G401 (cell line): ENCODE measurements around the gene CHIC2. TPM values are rescaled to one million over a fixed set of nuclear protein-coding genes. Genes with fewer than 3 reads are reported as not detected.
"Not testable (repeated sequence)": the region's sequence is repeated elsewhere in the genome, so short reads cannot be mapped to it uniquely, and the experiment has no call there.

ENCODE experiments used
- DNase-seq: peaks from one replicate; pipeline ENCODE4 v3.0.0-alpha.2; 2015; ENCODE audit warnings: low spot score
- in situ Hi-C: cut with HindIII; loops from 2 replicates; pipeline ENCODE4 v1.10.0; 2016; ENCODE audit warnings: low sequenced_read_pairs, mixed read lengths
- total RNA-seq: library from RNA; depleted of rRNA; stranded (reverse); fragments of >200 nt; shearing (Covaris generic); gene quantifications from 2 replicates; pipeline ENCODE4 v1.2.3, GENCODE V29; 2014

Gene CHIC2
- total RNA-seq, 1 experiment from 2014 or later, result 27.4 TPM

DNA sequence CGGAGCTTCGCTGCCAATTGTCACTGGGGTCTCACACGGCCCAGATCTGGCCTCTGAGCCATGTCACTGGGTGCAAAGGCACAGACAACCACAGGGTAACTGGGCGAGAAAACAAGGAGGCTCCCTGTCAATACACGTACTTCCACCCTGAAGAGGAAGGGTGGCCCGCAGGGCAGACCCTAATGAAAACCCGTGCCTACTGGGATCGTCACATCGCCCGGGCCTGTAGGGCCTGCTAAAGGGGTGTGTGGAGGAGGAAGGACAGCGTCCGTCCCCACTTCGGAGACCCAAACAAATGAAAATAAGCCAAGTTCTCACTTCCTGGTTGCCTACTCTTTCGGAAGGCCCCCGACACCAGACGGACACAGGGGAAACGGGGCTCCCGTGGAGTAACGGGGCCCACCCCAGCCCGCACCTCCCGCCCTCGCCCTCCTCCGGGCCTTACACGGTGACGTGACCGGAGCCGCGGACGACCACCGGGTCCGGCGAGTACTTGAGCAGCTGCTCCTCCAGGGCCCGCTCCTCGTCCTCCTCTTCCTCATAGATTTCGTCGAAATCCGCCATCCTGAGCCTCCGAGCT, 578 bp downstream of the CHIC2 start:
- in situ Hi-C loops, result no loop called here
- DNase-seq, result peak; percentile 23

DNA sequence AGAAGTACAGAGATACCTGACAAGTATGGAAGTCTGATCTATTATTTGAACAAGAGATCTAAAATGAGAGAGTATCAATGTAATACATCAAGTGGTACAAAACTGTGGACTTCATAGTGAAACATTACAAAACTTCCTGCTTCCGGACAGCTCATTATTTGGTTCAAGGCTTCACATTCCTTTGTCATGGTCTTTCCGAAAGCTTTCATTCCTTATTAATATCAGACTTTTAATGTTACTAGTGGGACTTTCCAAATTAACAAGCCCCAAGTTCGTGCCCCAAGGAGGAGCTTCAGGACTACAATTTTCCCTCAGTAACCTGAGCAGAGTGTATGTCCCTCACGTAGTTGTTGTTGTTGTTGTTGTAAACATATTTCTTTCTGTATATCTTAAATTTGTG, 1.2 kb downstream of the CHIC2 start:
- peak; percentile 16 for DNase-seq
- in situ Hi-C loops, result no loop called here

DNA sequence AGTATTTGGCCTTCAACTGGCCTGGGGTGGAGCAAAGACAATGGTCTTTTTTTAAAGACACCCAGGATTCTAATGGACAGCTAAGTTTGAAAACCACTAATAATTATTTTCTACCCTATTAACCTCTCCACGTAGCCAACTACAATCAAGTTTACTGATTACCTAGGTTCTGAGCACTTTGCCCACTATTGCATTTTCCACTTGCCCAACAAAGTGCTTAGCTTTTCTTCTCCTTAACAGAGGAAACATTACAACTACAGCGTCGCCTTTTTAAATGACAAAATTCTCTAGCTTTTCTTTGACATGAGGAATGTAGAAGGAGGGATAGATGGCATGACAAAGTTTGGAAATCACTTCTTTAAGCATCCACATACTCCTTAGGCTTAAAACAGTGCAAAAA, 2.0 kb downstream of the CHIC2 start:
- in situ Hi-C loops, result no loop called here
- no peak for DNase-seq

DNA sequence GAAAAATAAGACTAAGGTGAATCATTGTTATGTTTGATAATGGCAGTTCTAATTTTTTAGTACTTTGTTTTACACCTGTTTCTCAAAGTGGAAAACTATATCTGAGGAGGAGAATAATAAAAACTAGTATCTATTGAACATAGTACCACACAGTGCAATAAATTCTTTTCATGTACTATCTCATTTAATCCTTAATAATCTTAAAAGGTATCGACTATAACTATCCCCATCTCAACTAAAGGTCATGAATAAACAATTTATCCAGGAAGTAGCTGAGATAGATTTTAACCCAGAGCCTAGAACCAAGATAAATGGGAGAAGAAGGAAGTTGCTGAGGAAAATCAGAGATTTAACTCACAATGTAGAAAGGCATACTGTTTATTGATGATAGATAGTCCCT, 2.5 kb downstream of the CHIC2 start:
- DNase-seq, result no peak
- in situ Hi-C loops, result no loop called here

DNA sequence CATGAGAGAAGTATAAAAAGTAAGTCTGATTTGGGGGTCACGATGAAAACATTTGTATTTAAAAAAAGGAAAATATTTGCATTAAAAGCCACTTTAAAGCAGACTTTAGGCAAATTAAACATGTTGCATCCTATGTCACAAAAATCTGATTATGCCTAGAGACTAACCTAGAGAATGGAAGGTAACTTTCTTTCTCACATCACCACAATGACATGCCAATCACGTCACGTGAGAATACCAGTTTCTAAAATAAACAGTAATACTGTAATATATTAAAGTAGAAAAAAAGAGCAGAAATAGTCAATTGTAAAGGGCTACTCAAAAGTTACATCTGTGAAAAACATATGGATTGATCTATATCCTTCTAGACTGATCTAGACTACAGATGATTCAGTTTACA, 3.3 kb downstream of the CHIC2 start:
- in situ Hi-C loops, result no loop called here
- no peak for DNase-seq

DNA sequence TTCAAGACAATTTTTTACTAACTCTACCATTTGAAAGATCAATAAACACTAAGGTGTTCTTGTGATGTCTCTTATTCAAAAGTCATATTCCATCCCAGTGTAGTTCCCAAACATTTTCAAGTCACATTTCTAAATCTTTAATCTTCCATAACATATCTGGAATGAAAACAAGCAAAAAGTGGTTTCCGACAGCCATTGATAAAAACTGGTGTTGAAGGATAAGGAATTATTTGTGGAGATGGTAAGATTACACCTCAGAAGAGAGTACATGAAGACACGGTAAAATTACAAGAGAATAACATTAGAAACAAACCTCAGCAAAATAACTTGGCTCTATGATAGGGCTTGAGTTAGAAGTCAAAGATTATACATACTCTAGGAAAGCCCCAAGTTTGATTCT, 4.3 kb downstream of the CHIC2 start:
- DNase-seq, result no peak
- in situ Hi-C loops, result no loop called here

DNA sequence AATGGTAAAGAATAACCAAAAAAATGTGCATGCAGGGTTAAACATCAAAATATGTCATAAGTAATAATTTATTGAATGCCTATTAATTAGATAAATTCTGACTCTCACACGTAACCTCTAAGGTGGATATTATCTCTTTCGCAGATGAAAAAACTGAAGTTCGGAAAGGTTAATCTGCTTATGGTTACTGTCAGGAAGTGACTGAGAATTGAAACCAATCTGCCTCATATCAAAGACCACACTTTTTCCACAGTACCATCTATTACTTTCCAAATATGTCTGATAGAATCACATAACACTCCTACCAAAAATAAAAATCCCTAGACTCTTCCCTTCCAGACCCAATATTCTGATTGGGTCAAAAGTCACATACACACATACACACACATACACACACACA, 6.2 kb downstream of the CHIC2 start:
- in situ Hi-C loops, result no loop called here

DNA sequence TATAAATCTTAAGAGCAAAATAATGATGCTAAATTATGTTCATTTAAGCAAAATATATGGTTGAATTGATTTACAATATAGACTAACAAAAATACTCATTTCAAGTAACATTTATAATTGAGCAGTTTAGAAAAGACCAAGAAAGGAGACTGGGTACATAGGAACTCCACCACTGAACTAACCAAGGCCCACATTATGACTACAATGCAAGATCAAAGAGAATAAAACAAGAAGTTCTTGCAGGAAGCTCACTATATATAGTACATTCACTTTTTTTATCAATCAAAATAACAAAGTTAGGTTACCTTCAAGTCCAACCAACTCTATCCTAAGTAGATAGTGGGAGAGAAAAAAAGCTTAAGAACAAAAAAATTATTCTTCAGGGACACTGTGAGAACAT, 8.0 kb downstream of the CHIC2 start:
- no peak for DNase-seq
- in situ Hi-C loops, result no loop called here

More for the DNA sequence above, 6.2 kb downstream of the CHIC2 start:
- DNase-seq, result no peak

DNA sequence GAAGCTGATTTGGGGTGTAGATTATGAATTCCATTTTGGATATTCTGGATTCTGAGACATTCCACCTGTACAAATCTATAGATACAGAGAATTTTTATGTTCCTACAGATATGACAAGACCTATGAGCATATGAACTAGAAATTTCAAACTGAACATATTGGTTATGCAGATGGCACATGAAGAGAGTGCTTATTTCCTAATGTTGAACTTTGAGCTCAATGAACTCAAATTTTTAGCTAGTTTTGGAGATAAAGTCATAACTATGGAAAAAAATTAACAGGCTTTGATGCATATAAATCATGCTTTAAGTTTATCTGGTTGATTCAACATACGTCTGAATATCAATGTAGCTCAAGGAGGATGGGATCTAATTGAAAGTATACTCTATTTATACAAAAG, 8.9 kb downstream of the CHIC2 start:
- in situ Hi-C loops, result no loop called here
- DNase-seq, result no peak

DNA sequence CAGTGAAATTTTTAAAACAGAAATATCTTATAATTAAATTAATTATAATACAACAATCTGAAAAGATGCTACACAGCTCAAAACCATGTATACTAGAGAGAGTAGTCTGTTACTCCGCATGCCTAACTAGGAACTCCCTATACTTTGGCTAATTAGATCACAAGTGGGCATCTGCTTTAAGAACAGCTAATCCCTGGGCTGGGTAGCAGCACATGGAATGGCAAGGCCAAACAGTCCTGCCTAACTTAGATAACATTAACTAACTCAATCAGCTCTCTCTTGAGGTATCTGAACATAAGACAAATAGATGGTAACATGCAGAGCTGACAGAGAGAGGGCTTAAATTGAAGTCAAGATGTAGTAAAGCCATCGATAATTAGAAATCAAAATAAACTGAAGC, 9.9 kb downstream of the CHIC2 start:
- in situ Hi-C loops, result no loop called here
- DNase-seq, result no peak

DNA sequence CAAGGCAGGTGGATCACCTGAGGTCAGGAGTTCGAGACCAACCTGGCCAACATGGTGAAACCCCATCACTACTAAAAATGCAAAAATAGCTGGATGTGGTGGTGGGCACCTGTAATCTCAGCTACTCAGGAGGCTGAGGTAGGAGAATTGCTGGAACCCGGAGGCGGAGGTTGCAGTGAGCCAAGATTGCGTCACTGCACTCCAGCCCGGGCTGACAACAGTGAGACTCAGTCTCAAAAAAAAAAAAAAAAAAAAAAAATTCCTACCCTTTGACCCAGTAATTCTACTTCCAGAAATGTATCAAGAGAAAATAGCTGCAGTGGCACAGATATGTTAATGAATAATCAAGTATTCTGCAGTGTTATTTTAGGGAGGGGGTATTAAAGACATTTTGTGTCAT, 11.1 kb downstream of the CHIC2 start:
- DNase-seq, in situ Hi-C loops: not testable (repeated sequence)

DNA sequence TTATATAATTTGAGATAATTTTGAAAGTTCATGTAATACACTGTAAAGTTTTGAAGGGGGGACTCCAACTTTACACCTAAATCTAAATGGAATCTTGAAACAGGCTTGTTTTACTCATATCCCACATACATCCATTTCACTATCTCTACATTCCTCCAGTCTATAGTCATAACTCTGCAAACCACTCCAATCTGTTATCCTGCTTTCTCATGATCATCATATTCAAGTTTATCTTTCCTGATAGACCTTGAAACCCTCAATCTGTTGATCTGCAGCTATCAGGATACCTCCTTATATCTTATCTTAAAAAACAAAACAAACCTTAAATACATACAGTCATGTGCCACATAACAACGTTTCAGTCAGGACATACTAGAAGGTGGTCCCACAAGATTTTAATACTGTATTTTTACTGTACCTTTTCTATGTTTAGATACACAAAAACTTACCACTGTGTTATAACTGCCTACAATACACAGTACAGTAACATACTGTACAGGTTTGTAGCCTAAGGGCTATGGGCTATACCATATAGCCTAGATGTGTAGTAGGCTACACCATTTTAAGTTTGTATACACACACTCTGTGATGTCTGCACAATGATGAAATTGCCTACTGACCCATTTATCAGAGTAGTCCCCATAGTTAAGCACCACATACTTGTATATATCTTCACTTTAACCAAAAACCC, 14.0 kb downstream of the CHIC2 start:
- in situ Hi-C loops, result no loop called here
- no peak for DNase-seq

DNA sequence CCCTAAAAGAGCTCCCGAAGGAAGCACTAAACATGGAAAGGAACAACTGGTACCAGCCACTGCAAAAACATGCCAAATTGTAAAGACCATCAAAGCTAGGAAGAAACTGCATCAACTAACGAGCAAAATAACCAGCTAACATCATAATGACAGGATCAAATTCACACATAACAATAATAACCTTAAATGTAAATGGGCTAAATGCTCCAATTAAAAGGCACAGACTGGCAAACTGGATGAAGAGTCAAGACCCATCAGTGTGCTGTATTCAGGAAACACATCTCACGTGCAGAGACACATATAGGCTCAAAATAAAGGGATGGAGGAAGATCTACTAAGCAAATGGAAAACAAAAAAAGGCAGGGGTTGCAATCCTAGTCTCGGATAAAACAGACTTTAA, 20.8 kb downstream of the CHIC2 start:
- in situ Hi-C loops, DNase-seq: not testable (repeated sequence)

DNA sequence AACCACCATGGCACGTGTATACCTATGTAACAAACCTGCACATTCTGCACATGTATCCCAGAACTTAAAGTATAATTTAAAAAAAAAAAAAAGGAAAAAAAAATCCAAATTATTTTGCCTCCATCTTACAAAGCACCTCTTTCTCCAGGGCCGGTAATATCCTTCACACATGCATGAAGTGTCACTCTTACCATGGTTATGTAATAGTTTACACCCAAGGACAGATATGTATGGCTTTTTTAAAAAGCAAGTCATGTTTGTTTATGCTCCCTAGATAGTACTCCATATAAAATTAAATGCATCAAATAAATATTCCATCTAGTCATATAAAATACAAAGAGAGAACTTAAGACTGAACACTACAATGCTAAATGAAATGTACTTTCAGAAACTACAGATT, 22.5 kb downstream of the CHIC2 start:
- no peak for DNase-seq
- in situ Hi-C loops, result no loop called here

DNA sequence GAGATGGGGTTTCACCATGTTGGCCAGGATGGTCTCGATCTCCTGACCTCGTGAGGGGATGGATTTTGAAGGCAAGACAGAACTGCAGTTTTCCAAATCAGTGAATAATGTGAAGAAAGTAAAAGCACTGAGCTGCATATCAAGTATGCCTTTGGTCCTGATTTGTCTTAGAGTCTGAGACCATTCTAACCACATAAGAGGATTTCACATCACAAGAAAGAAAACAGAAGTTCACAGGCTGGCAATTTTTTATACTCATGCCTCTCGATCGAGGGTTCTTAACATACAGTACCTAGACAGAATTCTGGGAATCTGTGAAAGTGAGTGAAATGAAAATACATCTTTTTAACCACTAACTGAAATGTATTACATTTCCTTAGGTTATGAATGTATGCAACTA, 23.3 kb downstream of the CHIC2 start:
- in situ Hi-C loops, result no loop called here
- no peak for DNase-seq

DNA sequence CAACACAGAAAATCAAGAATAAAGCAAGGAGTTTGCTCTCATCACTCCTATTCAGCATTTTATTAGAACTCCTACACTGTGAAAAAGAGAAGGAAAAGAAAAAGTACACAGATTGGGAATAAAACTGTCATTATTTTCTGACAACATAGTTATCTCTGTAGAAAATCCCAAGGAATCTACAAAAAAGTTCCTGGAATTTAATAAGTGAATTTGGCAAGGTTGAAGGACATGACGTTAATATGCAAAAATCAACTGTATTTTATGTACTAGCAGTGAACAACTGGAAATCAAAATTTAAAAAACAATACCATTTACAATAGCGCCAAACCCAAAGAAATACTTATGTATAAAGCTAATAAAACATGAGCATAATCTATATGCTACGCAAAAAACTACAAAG, 26.3 kb downstream of the CHIC2 start:
- in situ Hi-C loops, result no loop called here
- DNase-seq, result no peak

DNA sequence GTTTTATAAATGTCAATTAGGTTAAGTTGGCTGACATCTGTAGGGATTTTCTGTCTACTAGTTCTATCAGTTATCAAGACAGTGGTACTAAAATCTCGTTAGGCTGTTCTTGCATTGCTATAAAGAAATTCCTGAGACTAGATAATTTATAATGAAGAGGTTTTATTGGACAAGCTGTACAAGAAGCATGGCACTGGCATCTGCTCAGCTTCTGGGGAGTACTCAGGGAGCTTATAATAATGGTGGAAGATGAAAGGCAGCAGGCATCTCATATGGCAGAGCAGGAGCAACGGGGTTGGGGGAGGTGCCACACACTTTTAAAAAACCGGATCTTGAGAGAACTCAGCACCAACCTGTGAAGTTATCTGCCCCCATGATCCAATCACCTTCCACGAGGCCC, 28.2 kb downstream of the CHIC2 start:
- in situ Hi-C loops, result no loop called here

DNA sequence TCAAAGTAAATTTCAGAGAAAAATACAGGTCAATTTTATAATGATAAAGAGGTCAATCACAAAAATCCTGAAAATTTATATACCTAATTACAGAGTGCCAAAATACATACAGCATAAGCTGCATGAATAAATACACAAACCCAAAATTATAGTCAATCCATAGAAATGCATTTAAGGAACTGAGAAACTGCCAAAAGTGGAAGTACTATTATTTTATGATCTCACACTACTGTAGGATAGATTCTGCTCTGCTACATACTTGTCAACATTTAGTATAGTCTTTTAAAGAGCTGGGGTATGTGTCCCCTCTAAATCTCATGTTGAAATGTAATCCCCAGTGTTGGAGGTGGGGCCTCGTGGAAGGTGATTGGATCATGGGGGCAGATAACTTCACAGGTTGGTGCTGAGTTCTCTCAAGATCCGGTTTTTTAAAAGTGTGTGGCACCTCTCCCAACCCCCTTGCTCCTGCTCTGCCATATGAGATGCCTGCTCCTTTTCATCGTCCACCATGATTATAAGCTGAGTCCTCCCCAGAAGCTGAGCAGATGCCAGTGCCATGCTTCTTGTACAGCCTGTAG, 31.8 kb downstream of the CHIC2 start:
- no peak for DNase-seq
- in situ Hi-C loops, result no loop called here

More for the DNA sequence above, 28.2 kb downstream of the CHIC2 start:
- no peak for DNase-seq

DNA sequence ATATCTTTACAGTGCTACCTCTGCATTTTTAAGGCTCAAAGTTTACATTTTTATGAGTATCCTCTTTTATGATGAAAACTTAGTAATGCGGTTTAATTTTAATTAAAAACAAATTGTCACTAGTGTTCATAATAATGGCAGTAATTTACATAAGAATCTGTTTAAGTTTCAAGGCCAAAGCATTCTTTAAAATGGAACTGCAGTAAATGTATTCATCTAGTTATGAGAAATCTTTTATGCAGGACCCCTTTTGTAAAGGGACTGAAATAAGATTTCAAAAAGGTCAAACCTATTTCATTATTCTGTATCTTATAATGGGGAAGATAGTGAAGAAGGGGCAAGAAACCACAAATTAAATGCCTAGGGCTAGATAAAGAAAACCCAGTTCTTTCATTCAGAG, 37.1 kb downstream of the CHIC2 start:
- in situ Hi-C loops, result no loop called here
- DNase-seq, result no peak

DNA sequence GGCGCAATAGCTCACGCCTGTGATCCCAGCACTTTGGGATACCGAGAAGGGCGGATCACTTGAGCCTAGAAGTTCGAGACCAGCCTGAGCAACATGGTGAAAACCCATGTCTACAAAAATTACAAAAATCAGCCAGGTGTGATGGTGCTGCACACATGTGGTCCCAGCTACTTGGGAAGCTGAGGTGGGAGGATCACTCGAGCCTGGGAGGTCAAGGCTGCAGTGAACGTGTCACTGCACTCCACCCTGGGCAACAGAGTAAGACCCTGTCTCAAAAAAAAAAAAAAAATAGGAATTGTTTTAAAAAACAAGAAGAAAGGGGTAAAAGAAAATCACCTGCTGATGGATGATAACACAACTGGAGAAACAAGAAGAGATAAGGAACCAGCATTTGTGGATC, 38.8 kb downstream of the CHIC2 start:
- DNase-seq, result no peak

DNA sequence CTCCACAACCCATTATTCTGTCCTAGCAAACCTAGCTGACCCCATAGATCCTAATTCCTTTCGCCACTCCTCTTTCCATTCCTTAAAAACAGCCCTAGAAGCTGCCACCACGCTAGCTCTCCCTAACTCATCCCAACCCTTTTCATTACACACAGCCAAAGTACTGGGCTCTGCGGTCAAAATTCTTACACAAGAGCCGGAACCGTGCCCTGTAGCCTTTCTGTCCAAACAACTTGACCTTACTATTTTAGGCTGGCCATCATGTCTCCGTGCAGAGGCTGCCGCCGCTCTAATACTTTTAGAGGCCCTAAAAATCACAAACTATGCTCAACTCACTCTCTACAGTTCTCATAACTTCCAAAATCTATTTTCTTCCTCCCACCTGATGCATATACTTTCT, 41.4 kb downstream of the CHIC2 start:
- in situ Hi-C loops, result not testable (repeated sequence)

More for the DNA sequence above, 38.8 kb downstream of the CHIC2 start:
- in situ Hi-C loops, result no loop called here

More for the DNA sequence above, 41.4 kb downstream of the CHIC2 start:
- not testable (repeated sequence) for DNase-seq
